ENCODE results near the gene NCOR1. TPM values are rescaled to one million over a fixed set of nuclear protein-coding genes. Genes with fewer than 3 reads are reported as not detected.
A peak's percentile ranks its signal among the peaks of the same experiment; 100 is the strongest.

Gene NCOR1
- total RNA-seq, 1 donor from 2014 or later = 86.0 TPM

- H3K4me3 ChIP-seq (ENCODE audit: low read depth, low read length) = no peak overlapping the region
- peak; percentile 16 for DNase-seq (ENCODE audit: low read depth)
- TF ChIP-seq CTCF (conservative IDR thresholded peaks at IDR 0.05; ENCODE audit: low read depth, low read length) = peak; percentile 78
Observed at GRCh38 chr17:16013943-16014407, 201.4 kb downstream of the NCOR1 start.

- TF ChIP-seq CTCF (conservative IDR thresholded peaks at IDR 0.05; ENCODE audit: low read depth, low read length) = no peak
- H3K4me3 ChIP-seq (ENCODE audit: low read depth, low read length) = no peak overlapping the region
- no peak for DNase-seq (ENCODE audit: low read depth)
Observed at GRCh38 chr17:16007439-16007838, 207.9 kb downstream of the NCOR1 start.

GRCh38 chr17:16005636-16006035, 209.7 kb downstream of the NCOR1 start:
- no peak for TF ChIP-seq CTCF (conservative IDR thresholded peaks at IDR 0.05; ENCODE audit: low read depth, low read length)
- no peak overlapping the region for H3K4me3 ChIP-seq (ENCODE audit: low read depth, low read length)
- no peak for DNase-seq (ENCODE audit: low read depth)

- no peak overlapping the region for H3K4me3 ChIP-seq (ENCODE audit: low read depth, low read length)
- DNase-seq (ENCODE audit: low read depth) = no peak
- TF ChIP-seq CTCF (conservative IDR thresholded peaks at IDR 0.05; ENCODE audit: low read depth, low read length) = no peak
Observed at GRCh38 chr17:16003841-16004240, 211.5 kb downstream of the NCOR1 start.

GRCh38 chr17:16002708-16003260, 212.6 kb downstream of the NCOR1 start:
- H3K4me3 ChIP-seq (ENCODE audit: low read depth, low read length) = no peak overlapping the region
- DNase-seq (ENCODE audit: low read depth) = no peak
- TF ChIP-seq CTCF (conservative IDR thresholded peaks at IDR 0.05; ENCODE audit: low read depth, low read length) = no peak

- DNase-seq (ENCODE audit: low read depth) = no peak
- H3K4me3 ChIP-seq (ENCODE audit: low read depth, low read length) = peak overlapping the region; percentile 72
- no peak for TF ChIP-seq CTCF (conservative IDR thresholded peaks at IDR 0.05; ENCODE audit: low read depth, low read length)
Observed at GRCh38 chr17:16001226-16001897, 214.0 kb downstream of the NCOR1 start.
